ENCODE measurements around the gene RAD54L. TPM values are rescaled to one million over a fixed set of nuclear protein-coding genes. Genes with fewer than 3 reads are reported as not detected.

RAD54L gene
- total and polyA plus RNA-seq, 2 of the 4 experiments (the other 2 are of a cell fraction): 4.8 to 10.6 TPM

- Histone ChIP-seq H3K9me3 (ENCODE audit: control insufficient read depth, insufficient read depth, low read length) (no peaks in the 10 kb centered on the region), H2BK15ac (ENCODE audit: low read depth, low read length) (no peak overlapping the region), H3K4me1 (ENCODE audit: control insufficient read depth, insufficient read depth, low read length) (no peaks in the 10 kb centered on the region), H3K4me3 (ENCODE audit: insufficient read depth, low read depth, low read length) (no peak overlapping the region), H2AK5ac (ENCODE audit: low read depth, low read length) (no peak overlapping the region), H3K18ac (ENCODE audit: low read depth, low read length) (no peak overlapping the region), H3K79me1 (ENCODE audit: low read depth in 1 of 2, low read length in 2 of 2) (peaks cover 12 to 25% of the 10 kb centered on the region in 2 experiments), H4K5ac (ENCODE audit: low read depth, low read length) (no peak overlapping the region), H2BK120ac (ENCODE audit: low read depth, low read length) (no peak overlapping the region), H3K56ac (ENCODE audit: extremely low read depth, insufficient read depth, low read length) (no peak overlapping the region), H3K23ac (ENCODE audit: low read depth, low read length) (no peak overlapping the region), H4K20me1 (ENCODE audit: insufficient read depth, low read length) (peaks cover 18% of the 10 kb centered on the region), H2AFZ (replicated peaks; ENCODE audit: low read length, poor library complexity) (no peak overlapping the region), H3K27ac (ENCODE audit: insufficient read depth, low read length) (no peak overlapping the region), H3K9ac (ENCODE audit: low read depth, low read length) (no peak overlapping the region), H4K8ac (ENCODE audit: low read depth in 2 of 2, low read length in 2 of 2) (no peak overlapping the region), H2BK20ac (ENCODE audit: low read depth, low read length) (no peak overlapping the region), H4K91ac (ENCODE audit: insufficient read depth, low read depth, low read length) (no peak overlapping the region), H2AK9ac (replicated peaks; ENCODE audit: low read depth, low read length, poor library complexity) (no peak overlapping the region), H2BK5ac (ENCODE audit: low read depth, low read length, poor library complexity, severe bottlenecking) (no peak overlapping the region), H3K14ac (replicated peaks; ENCODE audit: low read depth, low read length) (no peak overlapping the region), H3K9me1 (ENCODE audit: insufficient read depth, low read length) (no peaks in the 10 kb centered on the region), H3K4me2 (ENCODE audit: low read depth, low read length) (no peak overlapping the region), H3K27me3 (ENCODE audit: control insufficient read depth, insufficient read depth, low read length) (no peaks in the 10 kb centered on the region), H3K36me3 (ENCODE audit: control insufficient read depth, insufficient read depth, low read length) (peaks cover 44% of the 10 kb centered on the region), H3K4ac (ENCODE audit: low read depth, low read length) (no peak overlapping the region)
- no TSS peak for BruUV-seq (replicated peaks)
- ATAC-seq (ENCODE audit: low read depth) (no peak), DNase-seq (no peak)
- in situ Hi-C loops (cut with MboI; ENCODE audit: low sequenced_read_pairs) (no loop called here), intact Hi-C loops (cut with micrococcal nuclease) (no loop called here), dilution Hi-C loops (cut with HindIII; ENCODE audit: low sequenced_read_pairs, unreplicated experiment) (no loop called here)
- POLR2A ChIA-PET (ENCODE audit: unreplicated experiment): no interaction called here
- CTCF ChIA-PET: no interaction called here
- 100% methylated on average over 3 of the region's 4 CpGs; no CpG with 5 or more reads in 1 of the 2 experiments for WGBS, 2 experiments (ENCODE audit: extremely low coverage in 2 of 2, insufficient read length in 1 of 2)
- no peak for TF ChIP-seq MAFK (IDR thresholded peaks at IDR 0.05; ENCODE audit: low read depth, low read length)
- TF ChIP-seq NFE2L2 (IDR thresholded peaks at IDR 0.05; ENCODE audit: low read depth, low read length): no peak
- TF ChIP-seq BHLHE40 (IDR thresholded peaks at IDR 0.05; ENCODE audit: low read depth, low read length): no peak
- TF ChIP-seq POLR2A (IDR thresholded peaks at IDR 0.05; ENCODE audit: low read depth, low read length): no peak
- TF ChIP-seq, protein P1, sequence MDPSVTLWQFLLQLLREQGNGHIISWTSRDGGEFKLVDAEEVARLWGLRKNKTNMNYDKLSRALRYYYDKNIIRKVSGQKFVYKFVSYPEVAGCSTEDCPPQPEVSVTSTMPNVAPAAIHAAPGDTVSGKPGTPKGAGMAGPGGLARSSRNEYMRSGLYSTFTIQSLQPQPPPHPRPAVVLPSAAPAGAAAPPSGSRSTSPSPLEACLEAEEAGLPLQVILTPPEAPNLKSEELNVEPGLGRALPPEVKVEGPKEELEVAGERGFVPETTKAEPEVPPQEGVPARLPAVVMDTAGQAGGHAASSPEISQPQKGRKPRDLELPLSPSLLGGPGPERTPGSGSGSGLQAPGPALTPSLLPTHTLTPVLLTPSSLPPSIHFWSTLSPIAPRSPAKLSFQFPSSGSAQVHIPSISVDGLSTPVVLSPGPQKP (IDR thresholded peaks at IDR 0.05; ENCODE audit: borderline replicate concordance, low read depth, low read length): no peak
- TF ChIP-seq RCOR1 (IDR thresholded peaks at IDR 0.05; ENCODE audit: insufficient replicate concordance, low read length): no peak
- TF ChIP-seq CEBPB (IDR thresholded peaks at IDR 0.05; ENCODE audit: low read depth, low read length): no peak
- TF ChIP-seq, protein P2, sequence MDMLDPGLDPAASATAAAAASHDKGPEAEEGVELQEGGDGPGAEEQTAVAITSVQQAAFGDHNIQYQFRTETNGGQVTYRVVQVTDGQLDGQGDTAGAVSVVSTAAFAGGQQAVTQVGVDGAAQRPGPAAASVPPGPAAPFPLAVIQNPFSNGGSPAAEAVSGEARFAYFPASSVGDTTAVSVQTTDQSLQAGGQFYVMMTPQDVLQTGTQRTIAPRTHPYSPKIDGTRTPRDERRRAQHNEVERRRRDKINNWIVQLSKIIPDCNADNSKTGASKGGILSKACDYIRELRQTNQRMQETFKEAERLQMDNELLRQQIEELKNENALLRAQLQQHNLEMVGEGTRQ (IDR thresholded peaks at IDR 0.05; ENCODE audit: low read depth, low read length): no peak
- no peak for TF ChIP-seq FOS (IDR thresholded peaks at IDR 0.05; ENCODE audit: low read depth, low read length)
- no peak for TF ChIP-seq MXI1 (IDR thresholded peaks at IDR 0.05; ENCODE audit: borderline replicate concordance, low read depth, low read length)
These were observed 62.8 kb downstream of the RAD54L start for GRCh38 chr1:46310321-46310720.
